A549 (cell line): Measurements from ENCODE around the gene AIRE.

Experiments
- CTCF ChIP-seq: fragments of >200 bp; sonication (Bioruptor Twin); formaldehyde crosslinking; IDR thresholded peaks from 3 replicates; pipeline ENCODE4 v1.5.1; 2016
- EP300 ChIP-seq, 2 experiments: fragments of >200 bp; sonication (Bioruptor Twin); formaldehyde crosslinking; IDR thresholded peaks; 2 replicates in 1 of 2; 3 replicates in 1 of 2; pipeline ENCODE4 v1.6.1; 2016 to 2017
- POLR2A ChIP-seq: IDR thresholded peaks from 2 replicates; pipeline ENCODE4 v1.6.1; 2012; ENCODE audit warnings: mild to moderate bottlenecking, low read length
- TF ChIP-seq, protein P1 (sequence below): fragments of 200-600 bp; sonication (generic); IDR thresholded peaks from 2 replicates; pipeline ENCODE4 v1.6.1; 2016; ENCODE audit warnings: antibody characterized with exemption, mild to moderate bottlenecking, moderate library complexity

GRCh38 chr21:44323591-44323990 lies 37.9 kb downstream of the AIRE start:
- no peak for TF ChIP-seq CTCF
- no peak for TF ChIP-seq POLR2A
- TF ChIP-seq EP300 (IDR thresholded peaks at IDR 0.05), result no peak
- TF ChIP-seq, protein P1, sequence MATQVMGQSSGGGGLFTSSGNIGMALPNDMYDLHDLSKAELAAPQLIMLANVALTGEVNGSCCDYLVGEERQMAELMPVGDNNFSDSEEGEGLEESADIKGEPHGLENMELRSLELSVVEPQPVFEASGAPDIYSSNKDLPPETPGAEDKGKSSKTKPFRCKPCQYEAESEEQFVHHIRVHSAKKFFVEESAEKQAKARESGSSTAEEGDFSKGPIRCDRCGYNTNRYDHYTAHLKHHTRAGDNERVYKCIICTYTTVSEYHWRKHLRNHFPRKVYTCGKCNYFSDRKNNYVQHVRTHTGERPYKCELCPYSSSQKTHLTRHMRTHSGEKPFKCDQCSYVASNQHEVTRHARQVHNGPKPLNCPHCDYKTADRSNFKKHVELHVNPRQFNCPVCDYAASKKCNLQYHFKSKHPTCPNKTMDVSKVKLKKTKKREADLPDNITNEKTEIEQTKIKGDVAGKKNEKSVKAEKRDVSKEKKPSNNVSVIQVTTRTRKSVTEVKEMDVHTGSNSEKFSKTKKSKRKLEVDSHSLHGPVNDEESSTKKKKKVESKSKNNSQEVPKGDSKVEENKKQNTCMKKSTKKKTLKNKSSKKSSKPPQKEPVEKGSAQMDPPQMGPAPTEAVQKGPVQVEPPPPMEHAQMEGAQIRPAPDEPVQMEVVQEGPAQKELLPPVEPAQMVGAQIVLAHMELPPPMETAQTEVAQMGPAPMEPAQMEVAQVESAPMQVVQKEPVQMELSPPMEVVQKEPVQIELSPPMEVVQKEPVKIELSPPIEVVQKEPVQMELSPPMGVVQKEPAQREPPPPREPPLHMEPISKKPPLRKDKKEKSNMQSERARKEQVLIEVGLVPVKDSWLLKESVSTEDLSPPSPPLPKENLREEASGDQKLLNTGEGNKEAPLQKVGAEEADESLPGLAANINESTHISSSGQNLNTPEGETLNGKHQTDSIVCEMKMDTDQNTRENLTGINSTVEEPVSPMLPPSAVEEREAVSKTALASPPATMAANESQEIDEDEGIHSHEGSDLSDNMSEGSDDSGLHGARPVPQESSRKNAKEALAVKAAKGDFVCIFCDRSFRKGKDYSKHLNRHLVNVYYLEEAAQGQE, result no peak
